PFSK-1 (cell line): ENCODE results near the gene TTI1.

Source experiments
- POLR2AphosphoS5 ChIP-seq: IDR thresholded peaks from 2 replicates; pipeline ENCODE4 v1.6.1; 2012; ENCODE audit warnings: low read depth, mild to moderate bottlenecking, control low read depth, low read length, moderate library complexity
- TAF1 ChIP-seq: IDR thresholded peaks from 2 replicates; pipeline ENCODE4 v1.6.1; 2012; ENCODE audit warnings: low read length, control low read depth, borderline replicate concordance; ENCODE audit not compliant: insufficient read depth

DNA sequence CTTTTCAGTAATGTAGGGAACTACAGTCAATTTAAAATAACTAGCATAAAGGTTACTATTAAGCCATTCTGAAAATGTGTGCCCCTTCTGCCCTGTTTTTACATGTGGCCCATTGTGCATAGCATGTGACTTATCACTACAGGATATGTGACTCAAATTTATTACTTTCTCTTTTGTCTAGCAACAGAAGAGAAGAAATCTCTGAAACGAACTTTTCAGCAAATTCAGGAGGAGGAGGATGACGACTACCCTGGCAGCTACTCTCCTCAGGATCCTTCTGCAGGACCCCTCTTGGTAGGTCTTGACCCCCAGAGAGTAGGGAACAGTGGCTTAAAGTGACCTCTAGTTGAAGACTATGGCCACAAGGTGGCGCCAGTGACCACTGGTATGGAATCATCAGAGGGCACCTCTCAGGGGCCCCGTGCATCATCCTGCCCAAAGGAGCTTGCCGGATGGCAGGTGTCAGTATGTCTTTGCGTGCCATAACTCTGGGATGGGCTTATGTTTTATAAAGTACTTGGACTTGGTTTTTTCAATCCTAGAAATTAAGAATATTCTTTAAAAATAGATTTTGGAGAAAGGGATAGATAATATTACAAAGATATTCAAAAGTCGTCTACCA, 24.2 kb upstream of the TTI1 start:
- no peak for TF ChIP-seq TAF1
- no peak for TF ChIP-seq POLR2AphosphoS5
